ENCODE data around the gene PRKN. TPM values are rescaled to one million over a fixed set of nuclear protein-coding genes. Genes with fewer than 3 reads are reported as not detected.

Gene PRKN
- total RNA-seq, 4 donors from 2014 or later, result 4.4 to 669 (median 10.5) TPM

DNA sequence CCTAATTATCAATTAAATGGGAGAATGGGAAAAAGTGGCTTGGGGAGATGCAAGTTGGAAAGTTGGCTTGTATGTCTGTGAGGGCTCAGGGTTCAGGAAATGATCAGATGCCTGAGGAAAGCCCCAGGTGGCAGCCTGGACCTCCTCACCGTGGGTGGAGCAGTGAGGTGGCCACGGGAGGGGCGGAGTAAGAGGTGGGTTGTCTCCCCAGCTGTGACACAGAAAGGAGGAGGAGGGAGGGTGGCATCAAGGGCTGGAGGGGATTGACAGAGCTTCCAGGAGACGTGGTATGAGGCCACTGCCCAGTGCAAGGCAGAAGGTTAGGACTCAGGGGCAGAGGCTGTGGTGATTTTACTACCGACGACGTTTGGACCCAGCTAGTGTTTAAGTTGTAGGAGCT is 672.2 kb downstream of the PRKN start:
- DNase-seq, result no peak
- TF ChIP-seq CTCF (IDR thresholded peaks at IDR 0.05) (no peak), POLR2A (IDR thresholded peaks at IDR 0.05) (no peak)
- Histone ChIP-seq H3K4me3 (no peak overlapping the region), H3K4me1 (no peaks in the 10 kb centered on the region), H3K36me3 (no peaks in the 10 kb centered on the region), H3K9me3 (no peaks in the 10 kb centered on the region), H3K27me3 (no peaks in the 10 kb centered on the region), H3K27ac (no peak overlapping the region)

GRCh38 chr6:162053084-162053483 is 674.5 kb downstream of the PRKN start:
- H3K36me3 ChIP-seq, result no peaks in the 10 kb centered on the region
- no peak overlapping the region for H3K27ac ChIP-seq
- H3K9me3 ChIP-seq, result no peaks in the 10 kb centered on the region
- H3K27me3 ChIP-seq, result no peaks in the 10 kb centered on the region
- no peak for TF ChIP-seq POLR2A (IDR thresholded peaks at IDR 0.05)
- no peak for TF ChIP-seq CTCF (IDR thresholded peaks at IDR 0.05)
- no peak overlapping the region for H3K4me3 ChIP-seq
- DNase-seq, result no peak
- H3K4me1 ChIP-seq, result no peaks in the 10 kb centered on the region

DNA sequence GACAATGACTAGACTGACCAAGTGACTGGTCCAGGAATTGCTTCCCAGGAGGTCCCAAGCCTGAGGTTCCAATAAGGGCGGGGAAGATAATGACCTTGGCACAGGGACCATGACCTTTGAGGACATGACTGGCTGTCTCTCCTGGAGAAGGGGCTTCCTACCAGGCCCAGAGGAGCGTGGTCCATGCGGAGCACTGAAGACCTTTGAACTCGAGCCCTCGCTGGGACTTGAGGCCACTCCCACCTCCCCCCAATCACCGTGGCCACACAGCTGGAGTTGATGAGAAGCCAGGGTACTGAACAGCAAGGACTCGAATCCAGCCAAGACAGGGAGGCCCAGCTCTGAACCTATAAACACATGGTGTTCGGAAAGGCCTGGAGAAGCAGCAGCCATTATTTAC is 677.0 kb downstream of the PRKN start:
- Histone ChIP-seq H3K27ac (no peak overlapping the region), H3K4me3 (no peak overlapping the region), H3K36me3 (no peaks in the 10 kb centered on the region), H3K27me3 (no peaks in the 10 kb centered on the region), H3K9me3 (no peaks in the 10 kb centered on the region), H3K4me1 (no peaks in the 10 kb centered on the region)
- no peak for DNase-seq
- TF ChIP-seq POLR2A (IDR thresholded peaks at IDR 0.05) (no peak), CTCF (IDR thresholded peaks at IDR 0.05) (no peak)

- TF ChIP-seq CTCF (IDR thresholded peaks at IDR 0.05), result no peak
- no peak for TF ChIP-seq POLR2A (IDR thresholded peaks at IDR 0.05)
- no peaks in the 10 kb centered on the region for H3K36me3 ChIP-seq
- H3K9me3 ChIP-seq, result no peaks in the 10 kb centered on the region
- H3K27ac ChIP-seq, result no peak overlapping the region
- DNase-seq, result no peak
- H3K4me3 ChIP-seq, result no peak overlapping the region
- H3K27me3 ChIP-seq, result no peaks in the 10 kb centered on the region
- no peaks in the 10 kb centered on the region for H3K4me1 ChIP-seq
Observed at GRCh38 chr6:162046324-162046723, 681.2 kb downstream of the PRKN start.

- Histone ChIP-seq H3K27me3 (no peaks in the 10 kb centered on the region), H3K36me3 (no peaks in the 10 kb centered on the region), H3K27ac (no peak overlapping the region), H3K4me3 (no peak overlapping the region), H3K9me3 (no peaks in the 10 kb centered on the region), H3K4me1 (no peaks in the 10 kb centered on the region)
- no peak for DNase-seq
- TF ChIP-seq POLR2A (IDR thresholded peaks at IDR 0.05), result no peak
- no peak for TF ChIP-seq CTCF (IDR thresholded peaks at IDR 0.05)
Observed at GRCh38 chr6:162032620-162033019, 694.9 kb downstream of the PRKN start.

DNA sequence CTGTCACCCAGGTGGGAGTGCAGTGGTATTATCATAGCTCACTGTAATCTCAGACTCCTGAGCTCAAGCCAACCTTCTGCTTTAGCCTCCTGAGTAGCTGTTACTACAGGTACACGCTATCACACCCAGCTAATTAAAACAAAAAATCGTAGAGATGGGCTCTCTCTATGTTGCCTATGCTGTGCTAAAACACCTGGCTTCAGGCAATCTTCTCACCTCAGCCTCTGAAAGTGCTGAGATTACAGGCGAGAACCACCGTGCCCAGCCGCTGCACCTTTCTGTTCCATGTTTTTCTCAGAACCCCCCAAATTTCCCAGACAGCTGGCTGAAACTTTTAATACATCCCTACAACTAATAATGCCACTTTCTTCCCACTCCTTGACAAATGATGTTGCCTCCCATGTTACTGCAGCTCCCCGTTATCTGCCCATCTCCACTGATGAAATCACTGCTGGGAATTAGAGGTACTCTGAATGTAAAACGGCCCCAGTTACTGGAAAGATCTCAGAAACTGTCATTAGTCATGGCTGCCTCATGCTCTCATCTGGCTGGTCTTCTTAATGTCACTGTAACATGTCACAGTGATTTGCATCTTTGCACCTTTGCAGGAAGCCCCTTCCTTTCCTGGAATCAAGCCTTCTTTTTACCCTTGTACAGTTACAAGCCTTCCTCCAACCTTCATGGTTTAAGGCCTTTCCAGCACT is 697.5 kb downstream of the PRKN start:
- H3K4me3 ChIP-seq, result no peak overlapping the region
- H3K27ac ChIP-seq, result no peak overlapping the region
- no peaks in the 10 kb centered on the region for H3K27me3 ChIP-seq
- H3K36me3 ChIP-seq, result no peaks in the 10 kb centered on the region
- H3K4me1 ChIP-seq, result no peaks in the 10 kb centered on the region
- no peak for TF ChIP-seq CTCF (IDR thresholded peaks at IDR 0.05)
- no peak for TF ChIP-seq POLR2A (IDR thresholded peaks at IDR 0.05)
- H3K9me3 ChIP-seq, result no peaks in the 10 kb centered on the region
- no peak for DNase-seq
